ENCODE measurements around the gene RTN4RL1. TPM values are rescaled to one million over a fixed set of nuclear protein-coding genes. Genes with fewer than 3 reads are reported as not detected.

The RTN4RL1 gene
- total RNA-seq, 2 donors from 2014 or later = 5.4 to 8.0 TPM

DNA sequence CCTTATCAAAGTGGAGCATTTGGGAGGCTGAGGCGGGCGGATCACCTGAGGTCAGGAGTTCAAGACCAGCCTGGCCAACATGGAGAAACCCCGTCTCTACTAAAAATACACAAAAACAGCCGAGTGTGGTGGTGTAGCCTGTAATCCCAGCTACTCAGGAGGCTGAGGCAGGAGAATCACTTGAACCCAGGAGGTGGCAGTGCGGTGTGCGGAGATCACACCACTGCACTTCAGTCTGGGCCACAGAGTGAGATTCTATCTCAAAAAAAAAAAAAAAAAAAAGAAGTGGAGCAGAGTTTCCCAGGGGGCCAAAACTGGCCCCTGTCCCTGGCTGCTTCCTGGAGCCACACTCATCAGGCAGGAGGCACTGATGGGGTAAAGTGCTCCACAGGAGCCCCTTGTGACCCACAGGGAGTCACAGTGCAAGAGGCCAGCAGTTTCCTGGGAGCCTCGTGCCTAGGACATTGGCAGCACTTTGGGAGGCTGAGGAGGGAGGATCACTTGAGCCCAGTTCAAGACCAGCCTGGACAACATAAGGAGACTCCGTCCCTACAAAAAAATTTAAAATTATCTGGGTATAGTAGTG is 44.4 kb downstream of the RTN4RL1 start:
- Histone ChIP-seq H3K27me3 (replicated peaks; ENCODE audit: insufficient read depth) (no peaks in the 10 kb centered on the region), H3K4me3 (no peak overlapping the region), H3K9me3 (no peaks in the 10 kb centered on the region), H3K36me3 (no peaks in the 10 kb centered on the region), H3K27ac (no peak overlapping the region), H3K4me1 (ENCODE audit: control insufficient read depth in 1 of 2, low read depth in 2 of 2) (no peaks in the 10 kb centered on the region)
- TF ChIP-seq, protein P1, sequence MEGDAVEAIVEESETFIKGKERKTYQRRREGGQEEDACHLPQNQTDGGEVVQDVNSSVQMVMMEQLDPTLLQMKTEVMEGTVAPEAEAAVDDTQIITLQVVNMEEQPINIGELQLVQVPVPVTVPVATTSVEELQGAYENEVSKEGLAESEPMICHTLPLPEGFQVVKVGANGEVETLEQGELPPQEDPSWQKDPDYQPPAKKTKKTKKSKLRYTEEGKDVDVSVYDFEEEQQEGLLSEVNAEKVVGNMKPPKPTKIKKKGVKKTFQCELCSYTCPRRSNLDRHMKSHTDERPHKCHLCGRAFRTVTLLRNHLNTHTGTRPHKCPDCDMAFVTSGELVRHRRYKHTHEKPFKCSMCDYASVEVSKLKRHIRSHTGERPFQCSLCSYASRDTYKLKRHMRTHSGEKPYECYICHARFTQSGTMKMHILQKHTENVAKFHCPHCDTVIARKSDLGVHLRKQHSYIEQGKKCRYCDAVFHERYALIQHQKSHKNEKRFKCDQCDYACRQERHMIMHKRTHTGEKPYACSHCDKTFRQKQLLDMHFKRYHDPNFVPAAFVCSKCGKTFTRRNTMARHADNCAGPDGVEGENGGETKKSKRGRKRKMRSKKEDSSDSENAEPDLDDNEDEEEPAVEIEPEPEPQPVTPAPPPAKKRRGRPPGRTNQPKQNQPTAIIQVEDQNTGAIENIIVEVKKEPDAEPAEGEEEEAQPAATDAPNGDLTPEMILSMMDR (IDR thresholded peaks at IDR 0.05) = no peak
- DNase-seq (ENCODE audit: low spot score) = no peak
- no peak for ATAC-seq (ENCODE audit: insufficient number of reproducible peaks, low FRiP score, low read depth)

- no peak overlapping the region for H3K4me3 ChIP-seq
- no peaks in the 10 kb centered on the region for H3K27me3 ChIP-seq (replicated peaks; ENCODE audit: insufficient read depth)
- no peaks in the 10 kb centered on the region for H3K4me1 ChIP-seq (ENCODE audit: control insufficient read depth in 1 of 2, low read depth in 2 of 2)
- TF ChIP-seq, protein P1 (IDR thresholded peaks at IDR 0.05) = no peak
- no peaks in the 10 kb centered on the region for H3K9me3 ChIP-seq
- no peak overlapping the region for H3K27ac ChIP-seq
- DNase-seq (ENCODE audit: low spot score) (no peak), ATAC-seq (ENCODE audit: insufficient number of reproducible peaks, low FRiP score, low read depth) (no peak)
- H3K36me3 ChIP-seq = no peaks in the 10 kb centered on the region
Observed at GRCh38 chr17:1979182-1979985, 45.8 kb downstream of the RTN4RL1 start.

- no peaks in the 10 kb centered on the region for H3K4me1 ChIP-seq (ENCODE audit: control insufficient read depth in 1 of 2, low read depth in 2 of 2)
- no peak overlapping the region for H3K27ac ChIP-seq
- no peaks in the 10 kb centered on the region for H3K27me3 ChIP-seq (replicated peaks; ENCODE audit: insufficient read depth)
- TF ChIP-seq, protein P1 (IDR thresholded peaks at IDR 0.05) = no peak
- no peaks in the 10 kb centered on the region for H3K36me3 ChIP-seq
- H3K9me3 ChIP-seq = no peaks in the 10 kb centered on the region
- no peak overlapping the region for H3K4me3 ChIP-seq
- DNase-seq (ENCODE audit: low spot score) (no peak), ATAC-seq (ENCODE audit: insufficient number of reproducible peaks, low FRiP score, low read depth) (no peak)
Observed at GRCh38 chr17:1978396-1978949, 46.7 kb downstream of the RTN4RL1 start.

GRCh38 chr17:1977583-1978395 is 47.3 kb downstream of the RTN4RL1 start:
- Histone ChIP-seq H3K27ac (no peak overlapping the region), H3K9me3 (no peaks in the 10 kb centered on the region), H3K4me1 (ENCODE audit: control insufficient read depth in 1 of 2, low read depth in 2 of 2) (no peaks in the 10 kb centered on the region), H3K27me3 (replicated peaks; ENCODE audit: insufficient read depth) (no peaks in the 10 kb centered on the region), H3K4me3 (no peak overlapping the region), H3K36me3 (no peaks in the 10 kb centered on the region)
- TF ChIP-seq, protein P1 (IDR thresholded peaks at IDR 0.05) = no peak
- no peak for ATAC-seq (ENCODE audit: insufficient number of reproducible peaks, low FRiP score, low read depth)
- DNase-seq (ENCODE audit: low spot score) = no peak

DNA sequence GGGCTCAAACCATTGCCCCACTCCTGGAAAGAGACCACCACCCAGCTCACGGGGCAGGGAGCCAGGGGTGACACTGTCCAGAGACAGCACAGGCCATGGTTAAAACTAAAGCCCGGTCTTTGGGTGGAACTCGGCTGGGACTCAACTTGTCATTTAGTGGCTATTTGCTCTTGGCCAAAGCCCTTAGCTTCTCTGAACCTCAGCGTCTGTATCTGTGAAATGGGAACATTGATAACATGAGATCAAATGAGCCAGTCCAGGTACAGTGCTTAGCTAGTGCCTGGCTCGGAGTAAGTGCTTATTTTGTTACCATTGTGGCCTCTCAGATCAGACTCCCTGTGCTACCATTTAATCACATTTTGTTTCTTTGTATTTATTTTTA is 48.5 kb downstream of the RTN4RL1 start:
- Histone ChIP-seq H3K9me3 (no peaks in the 10 kb centered on the region), H3K27ac (no peak overlapping the region), H3K36me3 (no peaks in the 10 kb centered on the region), H3K4me3 (no peak overlapping the region), H3K4me1 (ENCODE audit: control insufficient read depth in 1 of 2, low read depth in 2 of 2) (no peaks in the 10 kb centered on the region), H3K27me3 (replicated peaks; ENCODE audit: insufficient read depth) (no peaks in the 10 kb centered on the region)
- no peak for ATAC-seq (ENCODE audit: insufficient number of reproducible peaks, low FRiP score, low read depth)
- DNase-seq (ENCODE audit: low spot score) = no peak
- TF ChIP-seq, protein P1 (IDR thresholded peaks at IDR 0.05) = no peak
